HepG2 (cell line): ENCODE data around the gene MRPL57. TPM values are rescaled to one million over a fixed set of nuclear protein-coding genes. Genes with fewer than 3 reads are reported as not detected.
"Not testable (repeated sequence)": the region's sequence is repeated elsewhere in the genome, so short reads cannot be mapped to it uniquely, and the experiment has no call there.

Source experiments
- ATAC-seq: fragments of 200-7000 bp; cut with Tn5 transposase; 3 replicates; pipeline ENCODE4 v1.9.1; 2020; ENCODE audit warnings: mild to moderate bottlenecking, moderate library complexity
- BruUV-seq: library from RNA; stranded (reverse); fragments of 400-500 nt; replicated peaks from 2 replicates; lab custom pipeline; 2021; lab: Mats Ljungman, UMichigan
- CTCF ChIA-PET: fragments of 300-600 bp; formaldehyde crosslinking; extraction: SDS; loops from one replicate; lab custom pipeline; 2021; ENCODE audit warnings: low total read pairs, inconsistent platforms, low intra/inter-chr PET ratio; lab: Yijun Ruan, JAX
- POLR2A ChIA-PET: fragments of 350-600 bp; sonication (Branson Sonifier 250); formaldehyde crosslinking; loops from one replicate; lab custom pipeline; 2020; ENCODE audit warnings: antibody characterized with exemption, inconsistent platforms; lab: Yijun Ruan, JAX
- DNase-seq: peaks from one replicate; pipeline ENCODE4 v3.0.0-alpha.2; 2015; ENCODE audit warnings: low spot score
- FAIRE-seq: peaks from 3 replicates; lab custom pipeline; 2011; peaks lifted over from hg19 to GRCh38; lab: Jason Lieb, UNC
- H2AFZ ChIP-seq: one replicate; pipeline ENCODE4 v1.6.1; 2011; ENCODE audit warnings: low read length, inconsistent platforms
- H3K27ac ChIP-seq: fragments of 300-600 bp; 3 replicates; pipeline ENCODE4 v1.8.0; 2011; ENCODE audit warnings: mixed run types, mild to moderate bottlenecking, mixed read lengths, low read length, inconsistent platforms; ENCODE audit not compliant: insufficient read depth; ENCODE audit errors: extremely low read length
- H3K27me3 ChIP-seq, 2 experiments: fragments of 200-600 bp in 1 of 2; 2 replicates in 1 of 2; 3 replicates in 1 of 2; pipeline versions ENCODE4 v1.6.0 to v1.8.0; 2011; ENCODE audit warnings: low read length in 2 of 2, mild to moderate bottlenecking in 2 of 2, moderate library complexity in 2 of 2, inconsistent platforms in 1 of 2; ENCODE audit not compliant: insufficient read depth in 2 of 2, control insufficient read depth in 1 of 2
- H3K36me3 ChIP-seq, 2 experiments: fragments of 200-600 bp in 1 of 2; replicated peaks in 1 of 2; 2 replicates in 1 of 2; 3 replicates in 1 of 2; pipeline versions ENCODE4 v1.5.1 to v1.8.0; 2011; ENCODE audit warnings: low read length in 2 of 2, inconsistent platforms in 1 of 2; ENCODE audit not compliant: insufficient read depth in 2 of 2, control insufficient read depth in 1 of 2
- H3K4me1 ChIP-seq: 2 replicates; pipeline ENCODE4 v1.5.1; 2012; ENCODE audit warnings: low read length, inconsistent platforms; ENCODE audit not compliant: insufficient read depth
- H3K4me2 ChIP-seq: 2 replicates; pipeline ENCODE4 v1.6.0; 2011; ENCODE audit warnings: low read depth, low read length, inconsistent platforms
- H3K4me3 ChIP-seq, 3 experiments: fragments of 200-600 bp in 1 of 3; sonication (generic), shearing (Covaris generic) in 1 of 3; replicated peaks in 1 of 3; 2 replicates each; pipeline ENCODE4 v1.5.1; 2011 to 2016; ENCODE audit warnings: low read length in 3 of 3, inconsistent platforms in 2 of 3, low read depth in 2 of 3, mild to moderate bottlenecking in 2 of 3, control low read depth in 1 of 3, mixed read lengths in 1 of 3; ENCODE audit not compliant: insufficient read depth in 1 of 3
- H3K79me2 ChIP-seq: one replicate; pipeline ENCODE4 v1.6.1; 2011; ENCODE audit warnings: low read length, inconsistent platforms; ENCODE audit not compliant: insufficient read depth
- H3K9ac ChIP-seq: 2 replicates; pipeline ENCODE4 v1.6.0; 2011; ENCODE audit warnings: mild to moderate bottlenecking, low read depth, low read length, inconsistent platforms; ENCODE audit not compliant: insufficient read depth
- H3K9me3 ChIP-seq: 2 replicates; pipeline ENCODE4 v1.5.1; 2012; ENCODE audit warnings: mild to moderate bottlenecking, low read length
- H4K20me1 ChIP-seq: 2 replicates; pipeline ENCODE4 v1.6.0; 2011; ENCODE audit warnings: inconsistent platforms, mild to moderate bottlenecking, low read length, moderate library complexity; ENCODE audit not compliant: insufficient read depth
- CBX1 ChIP-seq: IDR thresholded peaks from one replicate; pipeline ENCODE4 v1.6.1; 2016; ENCODE audit warnings: antibody characterized with exemption, low read depth
- HOXA9 ChIP-seq: sonication (generic); formaldehyde crosslinking; IDR thresholded peaks from 2 replicates; pipeline ENCODE4 v1.8.1; 2022; ENCODE audit warnings: missing genetic modification reagents, mild to moderate bottlenecking, moderate library complexity, borderline replicate concordance
- WGBS: methylation state at CpG from one replicate; pipeline ENCODE4 v1.1.6; 2017; ENCODE audit warnings: low lambda C conversion rate; 5-methylcytosine and 5-hydroxymethylcytosine counted together
- in situ Hi-C: cut with HindIII; loops from 2 replicates; pipeline ENCODE4 v1.10.0; 2017; ENCODE audit warnings: low pct_unique_long_range_greater_than_20kb; ENCODE audit not compliant: extremely low pct_ligation_motif_present
- intact Hi-C: fragments of 100-400 bp; cut with micrococcal nuclease; formaldehyde crosslinking; loops from one replicate; pipeline ENCODE4 v1.10.0; 2022; ENCODE audit not compliant: unreplicated experiment
- polyA plus RNA-seq, 8 experiments: library from polyadenylated mRNA; depleted of rRNA in 3 of 8; stranded (reverse) in 7 of 8; unstranded in 1 of 8; fragments of >200 nt; fragmentation: Illumina TruSeq in 4 of 8; extraction: Trizol in 4 of 8; gene quantifications; 2 replicates each; pipeline versions ENCODE4 v1.2.1 to v1.2.3, GENCODE V29; 2011 to 2016; ENCODE audit warnings: low read depth in 4 of 8, missing spikeins in 1 of 8, mixed read lengths in 1 of 8; ENCODE audit not compliant: insufficient read depth in 1 of 8
- total RNA-seq, 5 experiments: library from RNA; depleted of rRNA; stranded (reverse); fragments of >200 nt; fragmentation: Illumina TruSeq; extraction: Trizol; gene quantifications; 2 replicates each; pipeline ENCODE4 v1.2.3, GENCODE V29; 2016; ENCODE audit warnings: low read depth in 1 of 5
- TF ChIP-seq, protein P1 (sequence below): sonication (generic); formaldehyde crosslinking; IDR thresholded peaks from 2 replicates; pipeline ENCODE4 v1.4.0; 2020; ENCODE audit warnings: low read depth, mild to moderate bottlenecking, missing genetic modification reagents
- TF ChIP-seq, protein P2 (sequence below): sonication (generic); formaldehyde crosslinking; IDR thresholded peaks from 2 replicates; pipeline ENCODE4 v1.5.0; 2020; ENCODE audit warnings: mild to moderate bottlenecking, missing genetic modification reagents

Gene MRPL57
- total and polyA plus RNA-seq, 2 of the 13 experiments (the other 11 are each of a cell fraction or from before 2014, with no cell fraction given): 19.5 to 35.2 TPM

DNA sequence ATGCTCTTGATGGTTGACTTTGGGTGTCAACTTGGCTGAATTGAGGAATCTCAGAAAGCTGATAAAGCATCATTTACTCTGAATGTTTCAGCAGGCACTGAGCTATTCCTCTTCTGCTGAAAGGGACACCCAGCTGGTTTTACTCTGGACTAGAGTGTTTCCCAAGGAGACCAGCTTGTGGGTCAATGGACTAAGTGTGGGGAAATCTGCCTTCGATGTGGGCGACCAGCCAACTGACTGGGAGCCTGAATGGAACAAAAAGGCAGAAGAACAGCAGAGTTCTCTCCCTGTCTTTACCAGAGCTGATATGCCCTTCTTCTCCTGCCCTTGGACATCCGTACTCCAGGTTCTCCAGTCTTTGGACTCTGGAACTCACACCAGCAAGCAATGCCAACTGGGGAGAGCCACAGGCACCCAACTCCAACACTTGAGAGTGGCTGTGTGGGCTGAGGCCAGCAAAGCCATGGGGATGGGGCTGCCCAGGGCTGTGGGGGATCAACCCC, 32.2 kb downstream of the MRPL57 start:
- no TSS peak for BruUV-seq
- CTCF ChIA-PET: no interaction called here
- no peaks in the 10 kb centered on the region for H3K79me2 ChIP-seq
- no peak overlapping the region for H3K4me2 ChIP-seq
- peaks cover 7% of the 10 kb centered on the region for H3K9me3 ChIP-seq
- POLR2A ChIA-PET: no interaction called here
- H2AFZ ChIP-seq: no peak overlapping the region
- 20% methylated on average over 1 of the region's 3 CpGs for WGBS
- DNase-seq (no peak), ATAC-seq (no peak), FAIRE-seq (no peak)
- no peaks in the 10 kb centered on the region for H3K36me3 ChIP-seq
- peaks cover 1% of the 10 kb centered on the region for H3K4me1 ChIP-seq
- in situ Hi-C loops (no loop called here), intact Hi-C loops (no loop called here)
- H4K20me1 ChIP-seq: no peaks in the 10 kb centered on the region
- peaks cover 0 to 4% of the 10 kb centered on the region in 2 experiments; a peak in 1 of 5 replicates for H3K27me3 ChIP-seq
- no peak overlapping the region for H3K27ac ChIP-seq
- no peak overlapping the region for H3K4me3 ChIP-seq
- TF ChIP-seq HOXA9 (CRISPR knock-in tag): no peak
- TF ChIP-seq, all 625 proteins: peak for 0
- H3K9ac ChIP-seq: no peak overlapping the region

DNA sequence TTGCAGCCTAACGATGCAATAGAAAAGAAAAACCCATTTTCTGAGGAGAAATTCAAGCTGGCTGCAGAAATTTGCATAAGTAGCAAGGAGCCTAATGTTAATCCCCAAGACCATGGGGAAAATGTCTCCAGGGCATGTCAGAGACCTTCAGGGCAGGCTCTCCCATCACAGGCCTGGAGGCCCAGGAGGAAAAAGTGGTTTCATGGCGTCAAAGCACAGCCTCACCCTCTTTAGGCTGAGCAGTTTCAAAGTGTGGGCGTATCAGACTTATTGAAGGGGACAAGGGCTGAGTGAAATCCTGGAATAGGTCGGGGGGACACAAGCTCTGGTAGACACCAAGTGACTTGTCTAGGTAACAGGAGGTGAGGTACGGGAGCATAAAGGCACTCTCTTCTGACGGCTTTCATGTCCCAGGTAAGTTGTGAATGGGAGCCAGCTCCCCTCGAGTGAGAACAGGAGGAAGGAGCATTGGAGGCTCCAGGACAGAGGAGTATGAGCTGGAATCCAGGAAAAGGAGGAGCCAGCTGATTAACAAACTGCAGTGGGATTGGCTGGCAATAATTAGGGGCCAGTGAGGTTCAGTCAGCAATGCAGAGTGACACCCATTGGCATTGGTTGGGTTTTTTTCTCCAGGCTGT, 35.8 kb downstream of the MRPL57 start:
- in situ Hi-C loops: no loop called here
- 18% methylated on average over 7 of the region's 7 CpGs for WGBS
- ATAC-seq (no peak), DNase-seq (no peak)
- Histone ChIP-seq H4K20me1 (no peaks in the 10 kb centered on the region), H3K27ac (no peak overlapping the region), H3K9me3 (peaks cover 7% of the 10 kb centered on the region), H3K4me3 (no peak overlapping the region), H2AFZ (no peak overlapping the region), H3K9ac (no peak overlapping the region), H3K4me2 (no peak overlapping the region), H3K79me2 (no peaks in the 10 kb centered on the region), H3K36me3 (no peaks in the 10 kb centered on the region)
- BruUV-seq: no TSS peak
- intact Hi-C loops: no loop called here
- TF ChIP-seq, protein P1, sequence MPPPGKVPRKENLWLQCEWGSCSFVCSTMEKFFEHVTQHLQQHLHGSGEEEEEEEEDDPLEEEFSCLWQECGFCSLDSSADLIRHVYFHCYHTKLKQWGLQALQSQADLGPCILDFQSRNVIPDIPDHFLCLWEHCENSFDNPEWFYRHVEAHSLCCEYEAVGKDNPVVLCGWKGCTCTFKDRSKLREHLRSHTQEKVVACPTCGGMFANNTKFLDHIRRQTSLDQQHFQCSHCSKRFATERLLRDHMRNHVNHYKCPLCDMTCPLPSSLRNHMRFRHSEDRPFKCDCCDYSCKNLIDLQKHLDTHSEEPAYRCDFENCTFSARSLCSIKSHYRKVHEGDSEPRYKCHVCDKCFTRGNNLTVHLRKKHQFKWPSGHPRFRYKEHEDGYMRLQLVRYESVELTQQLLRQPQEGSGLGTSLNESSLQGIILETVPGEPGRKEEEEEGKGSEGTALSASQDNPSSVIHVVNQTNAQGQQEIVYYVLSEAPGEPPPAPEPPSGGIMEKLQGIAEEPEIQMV: no peak
- TF ChIP-seq, protein P2, sequence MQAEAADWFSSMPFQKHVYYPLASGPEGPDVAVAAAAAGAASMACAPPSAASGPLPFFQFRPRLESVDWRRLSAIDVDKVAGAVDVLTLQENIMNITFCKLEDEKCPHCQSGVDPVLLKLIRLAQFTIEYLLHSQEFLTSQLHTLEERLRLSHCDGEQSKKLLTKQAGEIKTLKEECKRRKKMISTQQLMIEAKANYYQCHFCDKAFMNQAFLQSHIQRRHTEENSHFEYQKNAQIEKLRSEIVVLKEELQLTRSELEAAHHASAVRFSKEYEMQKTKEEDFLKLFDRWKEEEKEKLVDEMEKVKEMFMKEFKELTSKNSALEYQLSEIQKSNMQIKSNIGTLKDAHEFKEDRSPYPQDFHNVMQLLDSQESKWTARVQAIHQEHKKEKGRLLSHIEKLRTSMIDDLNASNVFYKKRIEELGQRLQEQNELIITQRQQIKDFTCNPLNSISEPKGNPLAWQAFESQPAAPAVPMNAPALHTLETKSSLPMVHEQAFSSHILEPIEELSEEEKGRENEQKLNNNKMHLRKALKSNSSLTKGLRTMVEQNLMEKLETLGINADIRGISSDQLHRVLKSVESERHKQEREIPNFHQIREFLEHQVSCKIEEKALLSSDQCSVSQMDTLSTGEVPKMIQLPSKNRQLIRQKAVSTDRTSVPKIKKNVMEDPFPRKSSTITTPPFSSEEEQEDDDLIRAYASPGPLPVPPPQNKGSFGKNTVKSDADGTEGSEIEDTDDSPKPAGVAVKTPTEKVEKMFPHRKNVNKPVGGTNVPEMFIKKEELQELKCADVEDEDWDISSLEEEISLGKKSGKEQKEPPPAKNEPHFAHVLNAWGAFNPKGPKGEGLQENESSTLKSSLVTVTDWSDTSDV: no peak
- no peak for TF ChIP-seq CBX1
- TF ChIP-seq, all 625 proteins: peak for 0
- H3K4me1 ChIP-seq: peaks cover 7% of the 10 kb centered on the region; the same call in 1 of the 2 replicates
- no peak for FAIRE-seq
- CTCF ChIA-PET: no interaction called here
- H3K27me3 ChIP-seq: peaks cover 2 to 9% of the 10 kb centered on the region in 2 experiments; a peak in 1 of 5 replicates
- POLR2A ChIA-PET: no interaction called here

DNA sequence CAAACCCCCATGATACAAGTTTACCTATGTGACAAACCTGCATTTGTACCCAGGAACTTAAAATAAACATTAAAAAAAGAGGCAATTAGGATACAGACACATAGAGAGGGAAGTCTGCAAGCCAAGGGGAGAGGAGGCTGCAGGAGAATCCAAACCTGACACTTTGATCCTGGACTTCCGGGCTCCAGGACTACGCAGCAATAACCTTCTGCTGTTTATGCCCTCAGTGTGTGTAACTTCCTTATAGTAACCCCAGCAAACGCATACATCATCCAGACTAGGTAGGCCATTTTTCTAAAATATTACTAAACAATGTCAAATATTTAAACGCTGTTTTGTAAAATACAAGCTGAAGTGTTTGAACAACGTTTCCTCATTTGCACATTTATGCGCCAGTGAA, 39.0 kb downstream of the MRPL57 start:
- H3K27ac ChIP-seq, H3K9ac ChIP-seq, H3K9me3 ChIP-seq, intact Hi-C loops, FAIRE-seq, CTCF ChIA-PET, H3K27me3 ChIP-seq, H3K4me3 ChIP-seq, H3K79me2 ChIP-seq, H3K4me2 ChIP-seq, H2AFZ ChIP-seq, in situ Hi-C loops, ATAC-seq, BruUV-seq, POLR2A ChIA-PET, H3K36me3 ChIP-seq, H4K20me1 ChIP-seq, H3K4me1 ChIP-seq, DNase-seq: not testable (repeated sequence)
- 19% methylated on average over 6 of the region's 6 CpGs for WGBS
